WTC11 (cell line): ENCODE measurements around the gene EEFSEC. TPM values are rescaled to one million over a fixed set of nuclear protein-coding genes. Genes with fewer than 3 reads are reported as not detected.

ENCODE experiments used
- ATAC-seq: fragments of 200-7000 bp; cut with Tn5 transposase; 2 replicates; pipeline ENCODE4 v1.10.0; 2021; ENCODE audit warnings: mild to moderate bottlenecking, moderate library complexity
- CTCF ChIA-PET: fragments of 300-600 bp; sonication (Branson Sonifier 250); formaldehyde crosslinking; loops from one replicate; lab custom pipeline; 2021; ENCODE audit warnings: antibody characterized with exemption; lab: Charles Lee
- POLR2A ChIA-PET: fragments of 350-600 bp; sonication (Branson Sonifier 250); formaldehyde crosslinking; loops from one replicate; lab custom pipeline; 2021; ENCODE audit warnings: antibody characterized with exemption; lab: Charles Lee
- DNase-seq: peaks from one replicate; pipeline ENCODE4 v3.0.0; 2021; ENCODE audit warnings: low spot score
- H3K27ac Mint-ChIP-seq: 2 replicates; pipeline ENCODE4 v1.8.0; 2021; ENCODE audit warnings: mixed read lengths
- H3K27me3 Mint-ChIP-seq: 2 replicates; pipeline ENCODE4 v1.8.0; 2021; ENCODE audit warnings: low read depth, mild to moderate bottlenecking, moderate library complexity, mixed read lengths
- H3K36me3 Mint-ChIP-seq: 2 replicates; pipeline ENCODE4 v1.8.0; 2021; ENCODE audit warnings: mixed read lengths
- H3K4me1 Mint-ChIP-seq: 2 replicates; pipeline ENCODE4 v1.8.0; 2022; ENCODE audit warnings: mixed read lengths
- H3K4me3 Mint-ChIP-seq: 2 replicates; pipeline ENCODE4 v1.8.0; 2021; ENCODE audit warnings: mild to moderate bottlenecking, moderate library complexity, mixed read lengths
- H3K9me3 Mint-ChIP-seq: 2 replicates; pipeline ENCODE4 v1.8.0; 2021; ENCODE audit warnings: mixed read lengths
- CBFB ChIP-seq: sonication (generic); formaldehyde crosslinking; IDR thresholded peaks from 2 replicates; pipeline ENCODE4 v1.8.1; 2022; ENCODE audit warnings: mild to moderate bottlenecking, low read depth, missing genetic modification reagents
- CREM ChIP-seq: sonication (generic); formaldehyde crosslinking; IDR thresholded peaks from 2 replicates; pipeline ENCODE4 v1.8.1; 2022; ENCODE audit warnings: mild to moderate bottlenecking, missing genetic modification reagents, moderate library complexity
- ESRRA ChIP-seq: sonication (generic); formaldehyde crosslinking; IDR thresholded peaks from 2 replicates; pipeline ENCODE4 v1.8.1; 2022; ENCODE audit warnings: mild to moderate bottlenecking, missing genetic modification reagents, borderline replicate concordance
- GTF2I ChIP-seq: fragments of 250-450 bp; sonication (Bioruptor Pico); conservative IDR thresholded peaks from 2 replicates; pipeline ENCODE4 v1.4.0; 2021; ENCODE audit warnings: mild to moderate bottlenecking
- IRF2 ChIP-seq: sonication (generic); formaldehyde crosslinking; IDR thresholded peaks from 2 replicates; pipeline ENCODE4 v1.8.0; 2022; ENCODE audit warnings: low read depth, missing genetic modification reagents, borderline replicate concordance
- ZNF263 ChIP-seq: sonication (generic); formaldehyde crosslinking; IDR thresholded peaks from 2 replicates; pipeline ENCODE4 v1.8.1; 2022; ENCODE audit warnings: low read depth, mild to moderate bottlenecking, moderate library complexity, missing genetic modification reagents
- ZNF281 ChIP-seq: sonication (generic); formaldehyde crosslinking; IDR thresholded peaks from 2 replicates; pipeline ENCODE4 v1.8.0; 2023; ENCODE audit warnings: mild to moderate bottlenecking, missing genetic modification reagents
- ZNF317 ChIP-seq: sonication (generic); formaldehyde crosslinking; IDR thresholded peaks from 2 replicates; pipeline ENCODE4 v1.8.1; 2023; ENCODE audit warnings: low read depth, mild to moderate bottlenecking, moderate library complexity, missing genetic modification reagents, borderline replicate concordance
- ZNF396 ChIP-seq: fragments of 250-450 bp; sonication (Bioruptor Pico); IDR thresholded peaks from 2 replicates; pipeline ENCODE4 v1.8.0; 2021; ENCODE audit warnings: mild to moderate bottlenecking, moderate library complexity, borderline replicate concordance
- total RNA-seq: library from RNA; stranded (reverse); gene quantifications from 3 replicates; pipeline ENCODE4 v1.2.3, GENCODE V29; 2021
- TF ChIP-seq, protein P1 (sequence below): fragments of 250-450 bp; sonication (Bioruptor Pico); IDR thresholded peaks from 2 replicates; pipeline ENCODE4 v1.9.0; 2021; ENCODE audit warnings: mild to moderate bottlenecking
- TF ChIP-seq, protein P2 (sequence below): fragments of 250-450 bp; sonication (Bioruptor Pico); IDR thresholded peaks from 2 replicates; pipeline ENCODE4 v1.9.0; 2021; ENCODE audit warnings: mild to moderate bottlenecking, borderline replicate concordance
- TF ChIP-seq, protein P3 (sequence below): sonication (generic); formaldehyde crosslinking; IDR thresholded peaks from 2 replicates; pipeline ENCODE4 v1.8.1; 2023; ENCODE audit warnings: mild to moderate bottlenecking, moderate library complexity, missing genetic modification reagents
- TF ChIP-seq, protein P4 (sequence below): sonication (generic); formaldehyde crosslinking; conservative IDR thresholded peaks from 2 replicates; pipeline ENCODE4 v1.8.1; 2022; ENCODE audit warnings: mild to moderate bottlenecking, missing genetic modification reagents
- TF ChIP-seq, protein P5 (sequence below): sonication (generic); formaldehyde crosslinking; IDR thresholded peaks from 2 replicates; pipeline ENCODE4 v1.8.0; 2022; ENCODE audit warnings: mild to moderate bottlenecking, missing genetic modification reagents
- TF ChIP-seq, protein P6 (sequence below): sonication (generic); formaldehyde crosslinking; IDR thresholded peaks from 2 replicates; pipeline ENCODE4 v1.8.0; 2022; ENCODE audit warnings: mild to moderate bottlenecking, missing genetic modification reagents
- TF ChIP-seq, protein P7 (sequence below): sonication (generic); formaldehyde crosslinking; IDR thresholded peaks from 2 replicates; pipeline ENCODE4 v1.8.0; 2022; ENCODE audit warnings: mild to moderate bottlenecking, missing genetic modification reagents

Gene EEFSEC
- total RNA-seq, 1 experiment from 2014 or later = 13.7 TPM

DNA sequence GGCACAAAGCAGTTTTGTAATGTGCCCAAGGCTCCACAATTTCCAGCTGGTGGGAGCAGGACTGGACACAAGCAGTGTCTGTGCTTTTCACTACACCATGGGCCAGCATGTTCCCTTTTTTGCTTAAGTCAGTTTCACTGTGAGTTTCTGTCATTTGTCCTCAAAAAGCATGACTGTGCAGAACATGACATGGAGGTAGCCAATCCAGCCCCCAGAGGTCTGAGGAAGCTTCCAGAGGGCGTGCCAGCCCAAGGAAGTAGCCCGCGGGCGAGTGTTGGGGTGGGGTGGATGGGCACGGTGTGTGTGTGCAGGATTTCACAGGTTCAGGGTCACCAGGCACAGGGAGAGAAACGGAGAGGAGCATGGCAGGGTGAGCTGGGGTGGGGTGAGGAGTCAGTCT is 8.0 kb upstream of the EEFSEC start (continued):
- TF ChIP-seq, protein P1, sequence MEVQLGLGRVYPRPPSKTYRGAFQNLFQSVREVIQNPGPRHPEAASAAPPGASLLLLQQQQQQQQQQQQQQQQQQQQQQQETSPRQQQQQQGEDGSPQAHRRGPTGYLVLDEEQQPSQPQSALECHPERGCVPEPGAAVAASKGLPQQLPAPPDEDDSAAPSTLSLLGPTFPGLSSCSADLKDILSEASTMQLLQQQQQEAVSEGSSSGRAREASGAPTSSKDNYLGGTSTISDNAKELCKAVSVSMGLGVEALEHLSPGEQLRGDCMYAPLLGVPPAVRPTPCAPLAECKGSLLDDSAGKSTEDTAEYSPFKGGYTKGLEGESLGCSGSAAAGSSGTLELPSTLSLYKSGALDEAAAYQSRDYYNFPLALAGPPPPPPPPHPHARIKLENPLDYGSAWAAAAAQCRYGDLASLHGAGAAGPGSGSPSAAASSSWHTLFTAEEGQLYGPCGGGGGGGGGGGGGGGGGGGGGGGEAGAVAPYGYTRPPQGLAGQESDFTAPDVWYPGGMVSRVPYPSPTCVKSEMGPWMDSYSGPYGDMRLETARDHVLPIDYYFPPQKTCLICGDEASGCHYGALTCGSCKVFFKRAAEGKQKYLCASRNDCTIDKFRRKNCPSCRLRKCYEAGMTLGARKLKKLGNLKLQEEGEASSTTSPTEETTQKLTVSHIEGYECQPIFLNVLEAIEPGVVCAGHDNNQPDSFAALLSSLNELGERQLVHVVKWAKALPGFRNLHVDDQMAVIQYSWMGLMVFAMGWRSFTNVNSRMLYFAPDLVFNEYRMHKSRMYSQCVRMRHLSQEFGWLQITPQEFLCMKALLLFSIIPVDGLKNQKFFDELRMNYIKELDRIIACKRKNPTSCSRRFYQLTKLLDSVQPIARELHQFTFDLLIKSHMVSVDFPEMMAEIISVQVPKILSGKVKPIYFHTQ (CRISPR knock-in tag) = no peak

DNA sequence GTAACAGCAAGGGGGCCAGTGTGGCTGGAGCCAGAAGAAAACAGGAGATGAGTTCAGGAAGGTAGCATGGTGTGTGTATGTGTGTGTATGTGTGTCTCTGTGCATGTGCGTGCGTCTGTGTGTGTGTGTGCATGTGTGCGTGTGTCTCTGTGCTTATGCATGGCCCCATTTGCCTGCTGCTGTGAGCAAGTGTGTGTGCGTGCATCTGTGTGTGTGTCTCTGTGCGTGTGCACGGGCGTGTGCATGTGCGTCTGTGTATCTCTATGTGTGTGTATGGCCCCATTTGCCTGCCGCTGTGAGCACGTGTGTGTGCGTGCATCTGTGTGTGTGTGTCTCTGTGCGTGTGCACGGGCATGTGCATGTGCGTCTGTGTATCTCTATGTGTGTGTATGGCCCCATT is 7.1 kb upstream of the EEFSEC start:
- TF ChIP-seq, protein P2, sequence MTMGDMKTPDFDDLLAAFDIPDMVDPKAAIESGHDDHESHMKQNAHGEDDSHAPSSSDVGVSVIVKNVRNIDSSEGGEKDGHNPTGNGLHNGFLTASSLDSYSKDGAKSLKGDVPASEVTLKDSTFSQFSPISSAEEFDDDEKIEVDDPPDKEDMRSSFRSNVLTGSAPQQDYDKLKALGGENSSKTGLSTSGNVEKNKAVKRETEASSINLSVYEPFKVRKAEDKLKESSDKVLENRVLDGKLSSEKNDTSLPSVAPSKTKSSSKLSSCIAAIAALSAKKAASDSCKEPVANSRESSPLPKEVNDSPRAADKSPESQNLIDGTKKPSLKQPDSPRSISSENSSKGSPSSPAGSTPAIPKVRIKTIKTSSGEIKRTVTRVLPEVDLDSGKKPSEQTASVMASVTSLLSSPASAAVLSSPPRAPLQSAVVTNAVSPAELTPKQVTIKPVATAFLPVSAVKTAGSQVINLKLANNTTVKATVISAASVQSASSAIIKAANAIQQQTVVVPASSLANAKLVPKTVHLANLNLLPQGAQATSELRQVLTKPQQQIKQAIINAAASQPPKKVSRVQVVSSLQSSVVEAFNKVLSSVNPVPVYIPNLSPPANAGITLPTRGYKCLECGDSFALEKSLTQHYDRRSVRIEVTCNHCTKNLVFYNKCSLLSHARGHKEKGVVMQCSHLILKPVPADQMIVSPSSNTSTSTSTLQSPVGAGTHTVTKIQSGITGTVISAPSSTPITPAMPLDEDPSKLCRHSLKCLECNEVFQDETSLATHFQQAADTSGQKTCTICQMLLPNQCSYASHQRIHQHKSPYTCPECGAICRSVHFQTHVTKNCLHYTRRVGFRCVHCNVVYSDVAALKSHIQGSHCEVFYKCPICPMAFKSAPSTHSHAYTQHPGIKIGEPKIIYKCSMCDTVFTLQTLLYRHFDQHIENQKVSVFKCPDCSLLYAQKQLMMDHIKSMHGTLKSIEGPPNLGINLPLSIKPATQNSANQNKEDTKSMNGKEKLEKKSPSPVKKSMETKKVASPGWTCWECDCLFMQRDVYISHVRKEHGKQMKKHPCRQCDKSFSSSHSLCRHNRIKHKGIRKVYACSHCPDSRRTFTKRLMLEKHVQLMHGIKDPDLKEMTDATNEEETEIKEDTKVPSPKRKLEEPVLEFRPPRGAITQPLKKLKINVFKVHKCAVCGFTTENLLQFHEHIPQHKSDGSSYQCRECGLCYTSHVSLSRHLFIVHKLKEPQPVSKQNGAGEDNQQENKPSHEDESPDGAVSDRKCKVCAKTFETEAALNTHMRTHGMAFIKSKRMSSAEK (CRISPR knock-in tag) = no peak
- TF ChIP-seq, protein P3, sequence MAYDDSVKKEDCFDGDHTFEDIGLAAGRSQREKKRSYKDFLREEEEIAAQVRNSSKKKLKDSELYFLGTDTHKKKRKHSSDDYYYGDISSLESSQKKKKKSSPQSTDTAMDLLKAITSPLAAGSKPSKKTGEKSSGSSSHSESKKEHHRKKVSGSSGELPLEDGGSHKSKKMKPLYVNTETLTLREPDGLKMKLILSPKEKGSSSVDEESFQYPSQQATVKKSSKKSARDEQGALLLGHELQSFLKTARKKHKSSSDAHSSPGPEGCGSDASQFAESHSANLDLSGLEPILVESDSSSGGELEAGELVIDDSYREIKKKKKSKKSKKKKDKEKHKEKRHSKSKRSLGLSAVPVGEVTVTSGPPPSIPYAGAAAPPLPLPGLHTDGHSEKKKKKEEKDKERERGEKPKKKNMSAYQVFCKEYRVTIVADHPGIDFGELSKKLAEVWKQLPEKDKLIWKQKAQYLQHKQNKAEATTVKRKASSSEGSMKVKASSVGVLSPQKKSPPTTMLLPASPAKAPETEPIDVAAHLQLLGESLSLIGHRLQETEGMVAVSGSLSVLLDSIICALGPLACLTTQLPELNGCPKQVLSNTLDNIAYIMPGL (CRISPR knock-in tag) = no peak
- no peak for TF ChIP-seq ZNF263 (CRISPR knock-in tag)
- no peak for TF ChIP-seq IRF2 (CRISPR knock-in tag)
- TF ChIP-seq, protein P4, sequence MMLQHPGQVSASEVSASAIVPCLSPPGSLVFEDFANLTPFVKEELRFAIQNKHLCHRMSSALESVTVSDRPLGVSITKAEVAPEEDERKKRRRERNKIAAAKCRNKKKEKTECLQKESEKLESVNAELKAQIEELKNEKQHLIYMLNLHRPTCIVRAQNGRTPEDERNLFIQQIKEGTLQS (CRISPR knock-in tag) = no peak
- TF ChIP-seq, protein P5, sequence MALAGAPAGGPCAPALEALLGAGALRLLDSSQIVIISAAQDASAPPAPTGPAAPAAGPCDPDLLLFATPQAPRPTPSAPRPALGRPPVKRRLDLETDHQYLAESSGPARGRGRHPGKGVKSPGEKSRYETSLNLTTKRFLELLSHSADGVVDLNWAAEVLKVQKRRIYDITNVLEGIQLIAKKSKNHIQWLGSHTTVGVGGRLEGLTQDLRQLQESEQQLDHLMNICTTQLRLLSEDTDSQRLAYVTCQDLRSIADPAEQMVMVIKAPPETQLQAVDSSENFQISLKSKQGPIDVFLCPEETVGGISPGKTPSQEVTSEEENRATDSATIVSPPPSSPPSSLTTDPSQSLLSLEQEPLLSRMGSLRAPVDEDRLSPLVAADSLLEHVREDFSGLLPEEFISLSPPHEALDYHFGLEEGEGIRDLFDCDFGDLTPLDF (CRISPR knock-in tag) = no peak
- TF ChIP-seq, protein P6, sequence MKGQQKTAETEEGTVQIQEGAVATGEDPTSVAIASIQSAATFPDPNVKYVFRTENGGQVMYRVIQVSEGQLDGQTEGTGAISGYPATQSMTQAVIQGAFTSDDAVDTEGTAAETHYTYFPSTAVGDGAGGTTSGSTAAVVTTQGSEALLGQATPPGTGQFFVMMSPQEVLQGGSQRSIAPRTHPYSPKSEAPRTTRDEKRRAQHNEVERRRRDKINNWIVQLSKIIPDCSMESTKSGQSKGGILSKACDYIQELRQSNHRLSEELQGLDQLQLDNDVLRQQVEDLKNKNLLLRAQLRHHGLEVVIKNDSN = no peak
- TF ChIP-seq ZNF396 (CRISPR knock-in tag) = no peak
- DNase-seq = no peak
- ChIA-PET POLR2A (no interaction called here), CTCF (no interaction called here)
- peaks cover 10% of the 10 kb centered on the region for H3K27me3 Mint-ChIP-seq
- no peaks in the 10 kb centered on the region for H3K4me1 Mint-ChIP-seq
- no peak for ATAC-seq
- H3K4me3 Mint-ChIP-seq = no peak overlapping the region
- H3K27ac Mint-ChIP-seq = no peak overlapping the region
- no peaks in the 10 kb centered on the region for H3K9me3 Mint-ChIP-seq
- H3K36me3 Mint-ChIP-seq = no peaks in the 10 kb centered on the region

- H3K27me3 Mint-ChIP-seq = peaks cover 17% of the 10 kb centered on the region
- H3K27ac Mint-ChIP-seq = no peak overlapping the region
- H3K36me3 Mint-ChIP-seq = no peaks in the 10 kb centered on the region
- DNase-seq (no peak), ATAC-seq (no peak)
- no peak overlapping the region for H3K4me3 Mint-ChIP-seq
- H3K4me1 Mint-ChIP-seq = 0 out of 2 replicates have a peak, but pooled peaks cover 3% of the 10 kb centered on the region
- H3K9me3 Mint-ChIP-seq = peaks cover 4% of the 10 kb centered on the region; the same call in 1 of the 2 replicates
- ChIA-PET POLR2A (no interaction called here), CTCF (no interaction called here)
- TF ChIP-seq CBFB (CRISPR knock-in tag) (no peak), ZNF317 (no peak), ZNF281 (CRISPR knock-in tag) (no peak), ZNF263 (CRISPR knock-in tag) (no peak), ZNF396 (CRISPR knock-in tag) (no peak), ESRRA (CRISPR knock-in tag) (no peak), GTF2I (CRISPR knock-in tag) (no peak), CREM (CRISPR knock-in tag) (no peak)
- TF ChIP-seq, protein P7, sequence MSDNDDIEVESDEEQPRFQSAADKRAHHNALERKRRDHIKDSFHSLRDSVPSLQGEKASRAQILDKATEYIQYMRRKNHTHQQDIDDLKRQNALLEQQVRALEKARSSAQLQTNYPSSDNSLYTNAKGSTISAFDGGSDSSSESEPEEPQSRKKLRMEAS (CRISPR knock-in tag) = no peak
Observed at GRCh38 chr3:128149650-128150049, 3.6 kb upstream of the EEFSEC start.
